ENCODE results near the gene TTC21B.

- TF ChIP-seq SP1 (IDR thresholded peaks at IDR 0.05) (no peak), BHLHE40 (IDR thresholded peaks at IDR 0.05; ENCODE audit: borderline replicate concordance) (no peak), TARDBP (IDR thresholded peaks at IDR 0.05) (no peak), ELF4 (IDR thresholded peaks at IDR 0.05) (no peak), ZNF384 (IDR thresholded peaks at IDR 0.05) (no peak), NFRKB (IDR thresholded peaks at IDR 0.05) (no peak), PKNOX1 (IDR thresholded peaks at IDR 0.05) (no peak), ARNT (IDR thresholded peaks at IDR 0.05) (no peak)
Observed at GRCh38 chr2:165958313-165958960, 4.9 kb upstream of the TTC21B start.
